Activated T-cell treated with anti-CD3 and anti-CD28 coated beads for 4 hours (primary cell): ENCODE data around the gene MZF1.
A peak's percentile ranks its signal among the peaks of the same experiment; 100 is the strongest.
"Not testable (repeated sequence)": the region's sequence is repeated elsewhere in the genome, so short reads cannot be mapped to it uniquely, and the experiment has no call there.

Experiments
- DNase-seq: peaks from one replicate; pipeline ENCODE4 v3.0.0-alpha.2; 2020

The MZF1 gene

GRCh38 chr19:58554494-58555368, 18.4 kb downstream of the MZF1 start, which contains the start of gene CHMP2A:
TSS of gene CHMP2A (minus strand) at chr19:58555105. CDS start at chr19:58554212, 893 bp downstream.
- peak; percentile 95 for DNase-seq

DNA sequence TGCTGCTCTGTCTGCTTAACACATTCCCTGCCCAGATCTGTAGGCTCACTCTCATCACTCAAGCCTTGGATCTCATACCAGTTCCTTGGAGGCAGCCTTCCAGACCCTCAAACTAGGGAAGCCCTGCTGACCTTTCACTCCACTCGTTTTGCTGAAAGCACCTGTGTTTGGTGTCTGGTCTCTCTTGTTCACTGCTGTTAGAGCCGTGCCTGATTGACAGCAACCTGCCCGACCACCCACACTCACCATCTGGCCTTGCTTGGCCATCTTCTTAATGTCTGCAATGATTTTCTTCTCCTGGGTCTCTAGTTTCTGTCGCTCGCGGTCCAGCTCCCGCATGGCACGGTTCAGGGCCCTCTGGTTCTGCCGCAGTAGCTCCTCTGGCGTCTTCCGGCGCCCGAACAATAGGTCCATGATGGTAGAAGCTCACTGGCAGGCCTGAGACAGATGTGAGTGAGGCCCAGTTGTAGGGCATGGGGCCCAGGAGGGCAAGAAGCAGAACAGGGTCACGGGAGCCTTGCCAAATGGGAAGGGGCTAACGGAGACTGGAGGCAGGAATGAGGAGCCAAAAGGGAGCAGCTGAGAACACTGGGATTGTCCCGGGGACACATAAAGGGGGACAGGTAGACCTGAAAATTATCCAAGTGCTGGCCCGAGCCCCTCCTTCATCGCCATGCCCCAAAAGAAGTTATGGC, 19.2 kb downstream of the MZF1 start:
- DNase-seq, result no peak

DNA sequence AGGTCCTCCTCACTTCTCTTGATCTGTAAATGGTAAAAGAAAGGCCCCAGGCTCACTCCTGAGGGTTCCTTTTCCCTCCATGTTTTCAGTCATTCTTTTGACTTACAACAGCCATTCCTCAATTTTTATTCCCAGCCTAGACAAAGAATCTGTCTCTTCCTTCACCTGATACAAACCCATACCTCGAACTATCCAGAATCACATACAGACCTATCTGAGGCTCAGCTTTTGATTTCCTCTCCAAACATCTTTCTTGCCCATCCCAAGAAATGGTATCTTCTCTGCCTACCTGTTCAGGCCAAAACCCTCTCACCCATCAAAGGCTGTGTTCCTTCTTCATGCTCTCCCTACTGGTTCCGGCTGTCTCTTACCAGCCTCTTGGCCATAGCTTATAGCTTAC, 20.5 kb downstream of the MZF1 start:
- no peak for DNase-seq

DNA sequence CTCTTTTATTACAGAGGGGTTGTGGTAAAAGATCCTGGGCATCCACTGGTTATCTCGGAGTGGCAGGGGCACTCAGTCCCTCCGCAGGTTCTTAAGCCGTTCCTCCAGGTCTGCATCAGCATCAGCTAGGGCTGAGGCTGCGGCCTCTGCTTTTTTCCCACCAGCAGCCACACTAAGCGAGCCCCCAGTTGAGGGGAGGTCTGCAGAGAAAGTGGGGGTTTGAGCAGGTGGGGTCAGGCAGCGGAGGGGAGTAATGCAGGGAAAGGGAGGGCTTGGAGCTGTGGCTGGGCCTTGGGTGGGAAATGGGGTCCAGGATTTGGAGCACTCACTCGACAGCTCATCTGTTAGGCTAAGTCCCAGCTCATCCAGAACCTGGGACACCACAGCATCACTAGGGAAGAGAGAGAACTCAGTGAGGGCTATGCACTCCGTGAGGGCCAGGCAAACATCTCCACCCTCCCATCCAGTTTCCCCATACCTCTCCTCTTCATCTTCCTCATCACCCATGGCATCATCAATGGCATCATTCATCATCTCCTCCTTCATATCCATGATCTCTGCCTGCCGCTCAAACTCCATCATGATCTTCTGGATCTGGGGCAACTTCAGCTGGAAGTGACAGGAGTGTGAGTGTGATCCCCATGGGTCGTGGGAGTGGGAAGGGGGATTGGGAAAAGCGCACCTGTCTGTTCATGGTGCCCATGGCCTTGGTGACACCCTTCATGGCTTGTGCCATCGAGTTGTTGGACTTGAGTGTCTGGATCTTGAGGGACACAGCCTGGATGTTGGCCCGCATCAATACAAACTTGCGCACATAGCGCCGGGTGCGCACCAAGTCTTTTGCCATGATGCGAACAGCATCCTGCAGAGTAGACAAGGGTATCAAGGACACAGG, 21.3 kb downstream of the MZF1 start:
- no peak for DNase-seq

GRCh38 chr19:58551123-58551497, 22.0 kb downstream of the MZF1 start:
- DNase-seq, result no peak

GRCh38 chr19:58550362-58551122, 22.6 kb downstream of the MZF1 start:
- DNase-seq, result no peak

DNA sequence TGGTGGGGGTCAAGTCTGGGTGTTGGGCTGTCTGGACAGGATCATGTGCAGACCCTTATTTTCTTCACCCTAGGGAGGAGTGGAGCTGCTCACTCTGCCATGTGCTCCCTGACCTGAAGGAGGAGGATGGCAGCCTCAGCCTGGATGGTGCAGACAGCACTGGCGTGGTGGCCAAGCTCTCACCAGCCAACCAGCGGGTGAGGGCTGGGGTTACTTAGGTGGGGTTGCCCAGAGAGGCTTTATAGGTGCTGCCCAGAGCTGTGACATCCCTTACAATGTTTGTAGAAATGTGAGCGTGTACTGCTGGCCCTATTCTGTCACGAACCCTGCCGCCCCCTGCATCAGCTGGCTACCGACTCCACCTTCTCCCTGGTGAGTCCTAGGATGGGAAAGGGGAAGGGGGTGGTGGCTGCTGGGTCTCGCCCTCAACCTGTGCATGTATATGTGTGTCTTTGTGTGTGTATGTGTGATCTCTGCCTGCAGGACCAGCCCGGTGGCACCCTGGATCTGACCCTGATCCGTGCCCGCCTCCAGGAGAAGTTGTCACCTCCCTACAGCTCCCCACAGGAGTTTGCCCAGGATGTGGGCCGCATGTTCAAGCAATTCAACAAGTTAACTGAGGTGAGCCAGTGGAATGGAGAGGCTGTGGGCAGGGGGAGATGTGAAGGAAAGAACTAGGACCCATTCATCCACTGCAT, 23.3 kb downstream of the MZF1 start:
- DNase-seq, result no peak

DNA sequence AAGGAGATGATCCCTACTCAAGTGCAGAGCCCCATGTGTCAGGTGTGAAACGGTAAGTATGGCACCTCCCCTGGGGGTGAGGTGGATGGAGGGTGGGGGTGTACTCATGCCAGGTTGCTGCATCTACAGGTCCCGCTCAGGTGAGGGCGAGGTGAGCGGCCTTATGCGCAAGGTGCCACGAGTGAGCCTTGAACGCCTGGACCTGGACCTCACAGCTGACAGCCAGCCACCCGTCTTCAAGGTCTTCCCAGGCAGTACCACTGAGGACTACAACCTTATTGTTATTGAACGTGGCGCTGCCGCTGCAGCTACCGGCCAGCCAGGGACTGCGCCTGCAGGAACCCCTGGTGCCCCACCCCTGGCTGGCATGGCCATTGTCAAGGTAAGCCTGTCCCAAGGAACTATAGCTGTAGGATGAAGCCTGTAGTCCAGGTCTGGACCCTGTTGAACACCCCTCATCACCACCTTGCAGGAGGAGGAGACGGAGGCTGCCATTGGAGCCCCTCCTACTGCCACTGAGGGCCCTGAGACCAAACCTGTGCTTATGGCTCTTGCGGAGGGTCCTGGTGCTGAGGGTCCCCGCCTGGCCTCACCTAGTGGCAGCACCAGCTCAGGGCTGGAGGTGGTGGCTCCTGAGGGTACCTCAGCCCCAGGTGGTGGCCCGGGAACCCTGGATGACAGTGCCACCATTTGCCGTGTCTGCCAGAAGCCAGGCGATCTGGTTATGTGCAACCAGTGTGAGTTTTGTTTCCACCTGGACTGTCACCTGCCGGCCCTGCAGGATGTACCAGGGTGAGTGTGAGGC, 24.1 kb downstream of the MZF1 start:
- no peak for DNase-seq

DNA sequence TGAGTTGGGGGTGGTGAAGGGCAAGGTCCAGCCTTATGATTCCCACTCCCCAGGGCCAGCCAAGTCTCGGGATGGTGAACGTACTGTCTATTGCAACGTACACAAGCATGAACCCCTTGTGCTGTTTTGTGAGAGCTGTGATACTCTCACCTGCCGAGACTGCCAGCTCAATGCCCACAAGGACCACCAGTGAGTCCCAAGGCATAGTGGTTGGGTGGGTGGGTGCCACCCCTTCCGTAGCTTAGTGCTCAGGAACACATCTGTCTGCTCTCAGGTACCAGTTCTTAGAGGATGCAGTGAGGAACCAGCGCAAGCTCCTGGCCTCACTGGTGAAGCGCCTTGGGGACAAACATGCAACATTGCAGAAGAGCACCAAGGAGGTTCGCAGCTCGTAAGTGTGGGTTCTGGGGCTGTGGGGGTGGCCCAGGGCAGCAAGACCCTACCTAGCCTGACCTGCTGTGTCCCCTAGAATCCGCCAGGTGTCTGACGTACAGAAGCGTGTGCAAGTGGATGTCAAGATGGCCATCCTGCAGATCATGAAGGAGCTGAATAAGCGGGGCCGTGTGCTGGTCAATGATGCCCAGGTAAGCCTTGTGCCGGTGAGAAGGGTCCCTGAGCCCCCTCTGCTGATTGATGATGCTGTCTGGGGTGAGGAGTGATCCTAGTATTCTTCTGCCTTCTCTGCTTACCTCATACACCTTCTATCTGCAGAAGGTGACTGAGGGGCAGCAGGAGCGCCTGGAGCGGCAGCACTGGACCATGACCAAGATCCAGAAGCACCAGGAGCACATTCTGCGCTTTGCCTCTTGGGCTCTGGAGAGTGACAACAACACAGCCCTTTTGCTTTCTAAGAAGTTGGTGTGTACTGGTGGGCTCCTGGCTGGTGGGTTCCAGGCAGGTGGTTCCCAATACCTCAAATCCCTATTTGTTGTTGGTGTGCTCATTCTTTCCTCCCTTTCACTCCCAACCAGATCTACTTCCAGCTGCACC, 25.5 kb downstream of the MZF1 start:
- no peak for DNase-seq

GRCh38 chr19:58546019-58546530, 27.1 kb downstream of the MZF1 start:
- DNase-seq, result no peak

DNA sequence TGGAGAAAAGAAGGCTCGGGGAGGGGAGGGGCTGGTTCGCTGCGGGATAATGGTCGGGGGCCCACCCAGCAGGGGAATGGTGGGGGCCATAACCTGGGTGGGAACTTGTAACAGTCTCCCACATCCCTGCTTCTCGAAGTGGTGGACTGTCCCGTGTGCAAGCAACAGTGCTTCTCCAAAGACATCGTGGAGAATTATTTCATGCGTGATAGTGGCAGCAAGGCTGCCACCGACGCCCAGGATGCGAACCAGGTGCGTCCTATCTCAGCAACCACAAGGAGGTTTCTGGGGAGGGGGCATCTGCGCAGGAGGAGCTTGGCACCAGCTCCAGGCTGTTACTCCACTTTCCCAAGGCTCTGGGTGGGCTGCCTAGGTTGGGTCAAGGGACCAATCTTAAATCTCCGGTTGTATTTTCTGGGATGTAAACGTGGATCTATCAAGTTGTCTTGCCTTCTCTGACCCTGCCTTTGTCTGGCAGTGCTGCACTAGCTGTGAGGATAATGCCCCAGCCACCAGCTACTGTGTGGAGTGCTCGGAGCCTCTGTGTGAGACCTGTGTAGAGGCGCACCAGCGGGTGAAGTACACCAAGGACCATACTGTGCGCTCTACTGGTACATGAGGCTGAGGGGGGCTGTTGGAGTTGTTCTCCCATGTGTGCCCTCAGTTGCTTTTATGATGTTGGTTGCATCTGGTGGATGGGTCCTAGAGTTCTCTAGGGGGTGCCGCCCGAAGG, 27.7 kb downstream of the MZF1 start:
- no peak for DNase-seq

GRCh38 chr19:58544591-58545285, 28.4 kb downstream of the MZF1 start:
- DNase-seq, result peak; percentile 53

- DNase-seq, result peak; percentile 100
Measured at GRCh38 chr19:58543826-58544590, 29.1 kb downstream of the MZF1 start, which contains the start of gene TRIM28. TSS of gene TRIM28 (plus strand) at chr19:58544064. CDS start at chr19:58544758, 694 bp downstream.

DNA sequence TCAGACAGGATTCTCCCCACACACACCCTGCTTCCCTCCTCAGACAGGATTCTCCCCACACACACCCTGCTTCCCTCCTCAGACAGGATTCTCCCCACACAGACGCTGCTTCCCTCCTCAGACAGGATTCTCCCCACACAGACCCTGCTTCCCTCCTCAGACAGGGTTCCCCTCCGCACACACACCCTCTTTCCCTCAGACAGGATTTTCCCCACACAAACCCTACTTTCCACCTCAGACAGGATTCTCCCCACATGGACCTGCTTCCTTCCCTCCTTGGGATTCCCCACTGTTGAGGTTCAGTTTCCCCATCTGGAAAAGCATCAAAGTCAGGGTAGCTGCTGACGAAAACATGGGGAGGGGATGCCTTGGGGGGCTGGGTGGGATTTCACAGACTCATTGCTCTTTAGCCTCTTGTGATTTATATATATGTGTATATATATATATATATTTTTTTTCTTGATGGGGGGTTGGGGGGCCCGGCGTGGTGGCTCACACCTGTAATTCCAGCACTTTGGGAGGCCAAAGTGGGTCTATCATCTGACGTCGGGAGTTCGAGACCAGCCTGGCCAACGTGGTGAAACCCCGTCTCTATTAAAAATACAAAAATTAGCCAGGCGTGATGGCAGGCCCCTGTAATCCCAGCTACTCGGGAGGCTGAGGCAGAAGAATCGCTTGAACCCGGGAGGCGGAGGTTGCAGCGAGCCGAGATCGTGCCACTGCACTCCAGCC, 30.3 kb downstream of the MZF1 start:
- not testable (repeated sequence) for DNase-seq

GRCh38 chr19:58539169-58539559, 34.0 kb downstream of the MZF1 start:
- DNase-seq, result not testable (repeated sequence)
